Activated T-cell treated with anti-CD3 and anti-CD28 coated beads, Interleukin-2, amount 50 U/mL, for 48 hours (primary cell): ENCODE measurements around the gene PCBD2.

Experiments used
- DNase-seq, 2 experiments: peaks; one replicate each; pipeline ENCODE4 v3.0.0-alpha.2; 2020

PCBD2 gene

GRCh38 chr5:135008556-135008955, 103.6 kb downstream of the PCBD2 start:
- DNase-seq = no peak

GRCh38 chr5:135008981-135009735, 104.2 kb downstream of the PCBD2 start:
- no peak for DNase-seq

GRCh38 chr5:135009736-135010501, 105.0 kb downstream of the PCBD2 start:
- DNase-seq = no peak

GRCh38 chr5:135010502-135011354, 105.8 kb downstream of the PCBD2 start:
- no peak for DNase-seq

- no peak for DNase-seq
Measured at GRCh38 chr5:135011355-135012032, 106.6 kb downstream of the PCBD2 start.

- DNase-seq = no peak
Measured at GRCh38 chr5:135012033-135012588, 107.2 kb downstream of the PCBD2 start.
